Hepatocyte (in vitro differentiated cells): ENCODE results near the gene DDX1. TPM values are rescaled to one million over a fixed set of nuclear protein-coding genes. Genes with fewer than 3 reads are reported as not detected.
A peak's percentile ranks its signal among the peaks of the same experiment; 100 is the strongest.

Experiments
- DNase-seq: peaks from one replicate; pipeline ENCODE4 v3.0.0-alpha.2; 2016; ENCODE audit warnings: low spot score
- H2AFZ ChIP-seq: fragments of 200-600 bp; sonication (generic); 2 replicates; pipeline ENCODE4 v1.6.0; 2016; ENCODE audit warnings: antibody characterized with exemption, mild to moderate bottlenecking
- H3K27ac ChIP-seq: fragments of 200-600 bp; sonication (generic); 2 replicates; pipeline ENCODE4 v1.5.1; 2016; ENCODE audit warnings: mild to moderate bottlenecking
- H3K27me3 ChIP-seq: fragments of 200-600 bp; sonication (generic); 2 replicates; pipeline ENCODE4 v1.6.1; 2016
- H3K36me3 ChIP-seq: fragments of 200-600 bp; sonication (generic); replicated peaks from 2 replicates; pipeline ENCODE4 v1.5.1; 2016; ENCODE audit warnings: low read depth; ENCODE audit not compliant: insufficient read depth
- H3K4me1 ChIP-seq: fragments of 200-600 bp; sonication (generic); 2 replicates; pipeline ENCODE4 v1.5.1; 2016; ENCODE audit warnings: mild to moderate bottlenecking, moderate library complexity; ENCODE audit not compliant: insufficient read depth
- H3K4me2 ChIP-seq: fragments of 200-600 bp; sonication (generic); 2 replicates; pipeline ENCODE4 v1.6.0; 2016
- H3K4me3 ChIP-seq: fragments of 200-600 bp; sonication (generic); 2 replicates; pipeline ENCODE4 v1.5.1; 2016; ENCODE audit warnings: mild to moderate bottlenecking
- H3K79me2 ChIP-seq: fragments of 200-600 bp; sonication (generic); 2 replicates; pipeline ENCODE4 v1.6.0; 2017; ENCODE audit warnings: mild to moderate bottlenecking
- H3K9me2 ChIP-seq: fragments of 200-600 bp; sonication (generic); replicated peaks from 2 replicates; pipeline ENCODE4 v1.6.0; 2017; ENCODE audit warnings: mild to moderate bottlenecking; ENCODE audit not compliant: insufficient read depth
- H3K9me3 ChIP-seq: fragments of 200-600 bp; sonication (generic); 2 replicates; pipeline ENCODE4 v1.5.1; 2016; ENCODE audit warnings: low read depth, mild to moderate bottlenecking
- H4K20me1 ChIP-seq: fragments of 200-600 bp; sonication (generic); 2 replicates; pipeline ENCODE4 v1.6.0; 2016; ENCODE audit warnings: mild to moderate bottlenecking; ENCODE audit not compliant: insufficient read depth, poor library complexity, severe bottlenecking
- EZH2 ChIP-seq: fragments of 200-600 bp; sonication (generic); IDR thresholded peaks from 2 replicates; pipeline ENCODE4 v1.6.1; 2016; ENCODE audit warnings: antibody characterized with exemption, mild to moderate bottlenecking, borderline replicate concordance
- EZH2phosphoT487 ChIP-seq: fragments of 200-600 bp; sonication (generic); IDR thresholded peaks from one replicate; pipeline ENCODE4 v1.6.1; 2018; ENCODE audit warnings: antibody characterized with exemption, mild to moderate bottlenecking, low read depth, moderate library complexity; ENCODE audit not compliant: unreplicated experiment, severe bottlenecking
- WGBS: methylation state at CpG from one replicate; pipeline ENCODE4 v1.1.6; 2016; ENCODE audit warnings: low lambda C conversion rate; ENCODE audit errors: missing lambda C conversion rate; 5-methylcytosine and 5-hydroxymethylcytosine counted together
- polyA plus RNA-seq: library from polyadenylated mRNA; unstranded; fragments of >200 nt; fragmentation: Nextera tagmentation; extraction: Ambion mirVana; gene quantifications from 2 replicates; pipeline ENCODE4 v1.2.1, GENCODE V29; 2016
- total RNA-seq: library from RNA; depleted of rRNA; stranded (reverse); fragments of >200 nt; gene quantifications from 2 replicates; pipeline ENCODE4 v1.2.3, GENCODE V29; 2014
- TF ChIP-seq, protein P1 (sequence below): fragments of 200-600 bp; sonication (generic); IDR thresholded peaks from 2 replicates; pipeline ENCODE4 v1.5.1; 2016; ENCODE audit warnings: antibody characterized with exemption, mild to moderate bottlenecking; ENCODE audit not compliant: poor library complexity

The DDX1 gene
- total and polyA plus RNA-seq, 2 experiments from 2014 or later: 70.2 to 76.2 TPM

DNA sequence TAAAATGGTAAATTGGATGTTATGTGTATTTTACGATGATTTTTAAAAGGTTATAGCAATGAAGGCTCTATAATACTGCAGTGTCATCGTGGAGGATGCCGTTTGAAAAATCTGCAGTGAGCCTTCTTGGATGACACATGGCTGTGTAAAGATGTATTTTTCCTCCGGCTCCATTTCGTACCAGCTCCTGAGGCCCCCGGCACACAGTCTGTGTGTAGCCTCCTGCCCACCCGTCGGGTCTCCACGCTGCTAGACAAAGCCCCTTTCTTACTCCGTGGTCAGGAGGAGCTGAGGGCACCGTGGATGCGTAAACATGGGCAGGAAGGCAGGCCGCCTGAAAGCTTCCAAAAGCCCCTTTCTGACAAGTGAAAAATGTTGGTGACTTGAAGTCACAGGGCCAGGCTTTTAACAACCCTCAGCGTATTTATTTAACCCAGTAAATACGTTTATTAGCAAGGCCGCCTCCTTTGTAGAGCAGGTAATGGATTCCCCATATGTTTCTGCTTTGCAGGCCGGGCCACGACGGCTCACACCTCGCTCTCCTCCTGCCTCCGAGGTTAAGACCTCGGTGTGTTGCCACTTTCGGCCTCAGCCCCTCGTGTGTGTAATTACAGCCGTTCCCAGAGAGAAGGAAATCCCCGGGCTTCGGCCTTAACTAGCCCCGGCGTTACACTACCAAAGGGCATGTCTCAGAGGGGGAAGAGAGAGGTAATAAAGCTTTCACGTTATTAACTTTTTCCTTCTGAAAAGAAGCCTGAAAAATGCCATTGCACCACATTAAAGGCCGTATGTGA, 72.8 kb downstream of the DDX1 start:
- H3K9me3 ChIP-seq: no peaks in the 10 kb centered on the region
- peak; percentile 30 for DNase-seq
- TF ChIP-seq EZH2phosphoT487: no peak
- TF ChIP-seq, protein P1, sequence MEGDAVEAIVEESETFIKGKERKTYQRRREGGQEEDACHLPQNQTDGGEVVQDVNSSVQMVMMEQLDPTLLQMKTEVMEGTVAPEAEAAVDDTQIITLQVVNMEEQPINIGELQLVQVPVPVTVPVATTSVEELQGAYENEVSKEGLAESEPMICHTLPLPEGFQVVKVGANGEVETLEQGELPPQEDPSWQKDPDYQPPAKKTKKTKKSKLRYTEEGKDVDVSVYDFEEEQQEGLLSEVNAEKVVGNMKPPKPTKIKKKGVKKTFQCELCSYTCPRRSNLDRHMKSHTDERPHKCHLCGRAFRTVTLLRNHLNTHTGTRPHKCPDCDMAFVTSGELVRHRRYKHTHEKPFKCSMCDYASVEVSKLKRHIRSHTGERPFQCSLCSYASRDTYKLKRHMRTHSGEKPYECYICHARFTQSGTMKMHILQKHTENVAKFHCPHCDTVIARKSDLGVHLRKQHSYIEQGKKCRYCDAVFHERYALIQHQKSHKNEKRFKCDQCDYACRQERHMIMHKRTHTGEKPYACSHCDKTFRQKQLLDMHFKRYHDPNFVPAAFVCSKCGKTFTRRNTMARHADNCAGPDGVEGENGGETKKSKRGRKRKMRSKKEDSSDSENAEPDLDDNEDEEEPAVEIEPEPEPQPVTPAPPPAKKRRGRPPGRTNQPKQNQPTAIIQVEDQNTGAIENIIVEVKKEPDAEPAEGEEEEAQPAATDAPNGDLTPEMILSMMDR: no peak
- TF ChIP-seq EZH2: no peak
- peaks cover 12% of the 10 kb centered on the region for H3K4me1 ChIP-seq
- H4K20me1 ChIP-seq: no peaks in the 10 kb centered on the region
- WGBS: 53% methylated on average over 31 of the region's 31 CpGs
- no peak overlapping the region for H3K4me2 ChIP-seq
- no peaks in the 10 kb centered on the region for H3K79me2 ChIP-seq
- H3K27ac ChIP-seq: no peak overlapping the region
- no peak overlapping the region for H2AFZ ChIP-seq
- no peaks in the 10 kb centered on the region for H3K9me2 ChIP-seq
- no peaks in the 10 kb centered on the region for H3K36me3 ChIP-seq
- no peaks in the 10 kb centered on the region for H3K27me3 ChIP-seq
- H3K4me3 ChIP-seq: no peak overlapping the region

DNA sequence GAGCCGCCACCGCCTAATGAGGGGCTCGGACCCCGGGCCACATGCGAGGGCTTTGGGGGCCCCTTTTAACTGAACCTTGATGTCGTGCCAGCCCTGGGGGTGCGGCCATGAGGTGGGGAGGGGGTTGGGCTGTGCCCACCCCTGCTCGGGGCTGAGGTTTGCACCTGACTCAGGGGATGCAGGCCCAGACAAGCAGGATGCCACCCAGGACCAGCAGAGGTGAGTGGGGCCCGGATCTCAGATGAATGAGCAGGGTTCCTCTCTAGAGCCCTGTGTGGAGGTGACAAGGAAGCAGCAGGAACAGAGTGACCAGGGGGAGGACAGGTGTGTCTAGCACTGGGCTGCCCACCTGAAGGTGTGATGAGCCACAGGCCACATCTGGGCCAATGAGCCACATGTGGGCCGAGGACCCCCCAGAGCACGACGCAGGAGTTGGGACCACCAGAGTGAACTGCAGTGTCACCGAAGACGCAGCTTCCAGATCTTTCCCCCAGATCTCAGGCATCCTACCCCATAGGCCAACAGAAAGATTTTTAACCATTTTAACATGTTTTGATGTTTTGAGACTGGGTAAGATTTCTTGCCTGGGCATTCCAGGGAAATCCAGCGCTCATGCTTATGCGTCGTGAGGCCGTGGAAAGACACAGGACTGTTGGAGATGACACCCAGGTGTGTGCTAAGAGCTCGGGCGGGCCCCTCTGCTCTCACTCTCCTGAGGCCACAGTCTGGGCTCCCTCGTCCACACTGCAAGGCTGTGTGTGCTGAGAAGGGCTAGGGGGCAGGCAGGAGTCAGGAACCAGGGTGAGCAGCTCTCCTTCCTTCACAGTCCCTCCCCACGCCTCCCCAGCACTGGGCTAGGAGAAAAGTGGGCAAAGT, 73.6 kb downstream of the DDX1 start:
- DNase-seq: peak; percentile 47
- H3K9me2 ChIP-seq: no peaks in the 10 kb centered on the region
- H2AFZ ChIP-seq: no peak overlapping the region
- H3K4me3 ChIP-seq: no peak overlapping the region
- TF ChIP-seq EZH2: no peak
- TF ChIP-seq EZH2phosphoT487: no peak
- TF ChIP-seq, protein P1: peak; percentile 20
- H3K9me3 ChIP-seq: no peaks in the 10 kb centered on the region
- H3K4me2 ChIP-seq: no peak overlapping the region
- no peaks in the 10 kb centered on the region for H4K20me1 ChIP-seq
- no peaks in the 10 kb centered on the region for H3K36me3 ChIP-seq
- 77% methylated on average over 22 of the region's 22 CpGs for WGBS
- peaks cover 12% of the 10 kb centered on the region for H3K4me1 ChIP-seq
- no peaks in the 10 kb centered on the region for H3K79me2 ChIP-seq
- no peak overlapping the region for H3K27ac ChIP-seq
- no peaks in the 10 kb centered on the region for H3K27me3 ChIP-seq

DNA sequence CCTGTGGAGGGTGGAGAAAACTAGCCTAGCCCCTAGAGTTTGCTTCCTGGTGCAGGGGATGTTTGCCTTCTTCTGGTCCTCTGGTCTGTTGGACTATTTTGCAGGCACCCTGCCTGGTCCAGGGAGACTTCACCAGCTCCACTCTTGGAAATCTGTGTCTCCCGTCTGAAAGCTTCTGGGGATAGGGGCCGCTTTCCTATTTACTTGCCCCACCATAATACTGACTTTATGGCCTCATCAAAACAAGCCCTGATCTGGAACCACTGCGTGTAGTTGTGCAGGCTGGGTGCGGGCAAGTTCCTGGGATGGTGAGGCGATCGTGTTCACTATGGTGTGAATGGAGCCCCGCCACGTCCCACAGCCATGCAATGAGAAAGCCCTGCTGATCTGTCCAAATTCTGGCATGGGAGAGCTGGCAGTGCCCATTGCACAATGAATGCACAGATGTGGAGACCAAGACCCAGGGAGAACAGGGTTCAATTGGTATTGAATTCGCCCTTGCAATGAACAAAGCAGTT, 74.3 kb downstream of the DDX1 start:
- Histone ChIP-seq H3K4me1 (peaks cover 12% of the 10 kb centered on the region), H2AFZ (no peak overlapping the region), H3K27me3 (no peaks in the 10 kb centered on the region), H3K36me3 (no peaks in the 10 kb centered on the region), H3K4me2 (no peak overlapping the region), H3K27ac (no peak overlapping the region), H3K9me3 (no peaks in the 10 kb centered on the region), H3K79me2 (no peaks in the 10 kb centered on the region), H3K9me2 (no peaks in the 10 kb centered on the region), H4K20me1 (no peaks in the 10 kb centered on the region), H3K4me3 (no peak overlapping the region)
- no peak for DNase-seq
- WGBS: 96% methylated on average over 9 of the region's 9 CpGs
- no peak for TF ChIP-seq EZH2phosphoT487
- TF ChIP-seq, protein P1: no peak
- TF ChIP-seq EZH2: no peak
